Stimulated activated CD4-positive, alpha-beta T cell treated with anti-CD3 and anti-CD28 coated beads, Interleukin-12 subunit alpha, Interleukin-12 subunit beta, amount 100 ng/mL, for 48 hours (primary cell): ENCODE measurements around the gene SCN5A.

ENCODE experiments used
- DNase-seq, 3 donors: peaks; one replicate each; pipeline ENCODE4 v3.0.0-alpha.2; 2020; ENCODE audit warnings: low read depth in 2 of 3, low spot score in 1 of 3

Gene SCN5A

DNA sequence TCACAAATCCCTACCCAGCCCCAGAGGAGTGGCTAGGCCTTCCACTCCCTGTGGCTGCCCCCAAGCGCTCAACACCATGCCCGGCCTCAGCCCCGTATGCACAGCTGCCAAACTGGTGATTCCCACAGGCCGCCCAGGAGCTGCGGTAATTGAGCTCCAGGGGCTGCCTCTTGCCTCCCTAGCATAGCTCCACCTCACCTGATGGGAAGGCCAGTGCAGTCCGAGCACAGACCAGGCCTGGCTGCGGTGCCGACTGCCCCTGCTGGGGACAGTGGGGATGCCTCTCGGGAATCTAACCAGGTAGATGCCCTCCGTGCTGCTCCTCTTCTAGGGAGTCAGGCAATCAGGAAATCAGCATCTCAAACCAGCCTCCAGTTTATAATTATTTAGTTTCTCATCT lies 25.9 kb downstream of the SCN5A start:
- no peak for DNase-seq

- no peak for DNase-seq
These were observed 27.2 kb downstream of the SCN5A start for GRCh38 chr3:38622336-38622735.

- no peak for DNase-seq
These were observed 29.3 kb downstream of the SCN5A start for GRCh38 chr3:38620236-38620635.

- DNase-seq: no peak
These were observed 31.1 kb downstream of the SCN5A start for GRCh38 chr3:38618343-38618742.

DNA sequence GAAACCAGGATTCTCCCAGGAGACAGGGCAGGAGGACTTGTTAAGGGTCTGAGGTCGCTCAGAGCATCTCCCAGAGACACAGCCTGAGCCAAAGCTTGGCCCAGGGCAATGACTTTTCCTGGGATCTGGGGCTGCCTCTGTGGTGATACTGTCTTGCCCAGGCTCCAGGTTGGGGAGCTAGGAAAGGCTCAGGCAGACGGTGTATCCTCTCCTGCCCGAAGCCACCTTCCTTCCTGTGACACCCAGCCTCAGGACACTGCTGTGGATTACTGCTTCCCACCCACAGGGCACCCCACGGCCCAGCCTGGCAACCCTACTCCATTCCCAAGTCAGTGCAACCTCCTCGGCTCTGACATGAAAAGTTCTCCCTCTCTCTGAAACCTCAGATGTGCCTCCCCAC lies 31.9 kb downstream of the SCN5A start:
- no peak for DNase-seq

DNA sequence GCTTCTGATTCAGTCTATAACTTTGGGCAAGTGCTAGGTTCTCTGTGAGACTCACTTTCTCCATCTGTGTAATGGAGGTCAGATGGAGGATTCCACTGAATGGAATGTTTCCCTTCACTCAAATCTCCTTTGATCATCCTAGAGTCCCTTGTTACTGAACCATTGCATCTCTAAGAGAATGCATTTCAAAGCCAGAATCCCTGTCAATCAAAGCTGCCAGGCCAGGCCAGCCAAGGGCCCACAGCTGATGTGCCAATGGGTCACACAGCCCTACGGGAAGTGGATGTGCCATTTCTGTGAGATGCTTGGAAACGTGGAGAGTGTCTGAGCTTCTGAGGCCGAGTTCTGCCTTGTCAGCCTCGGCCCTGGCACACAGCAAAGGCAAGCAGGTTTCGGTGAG lies 32.4 kb downstream of the SCN5A start:
- DNase-seq: no peak

DNA sequence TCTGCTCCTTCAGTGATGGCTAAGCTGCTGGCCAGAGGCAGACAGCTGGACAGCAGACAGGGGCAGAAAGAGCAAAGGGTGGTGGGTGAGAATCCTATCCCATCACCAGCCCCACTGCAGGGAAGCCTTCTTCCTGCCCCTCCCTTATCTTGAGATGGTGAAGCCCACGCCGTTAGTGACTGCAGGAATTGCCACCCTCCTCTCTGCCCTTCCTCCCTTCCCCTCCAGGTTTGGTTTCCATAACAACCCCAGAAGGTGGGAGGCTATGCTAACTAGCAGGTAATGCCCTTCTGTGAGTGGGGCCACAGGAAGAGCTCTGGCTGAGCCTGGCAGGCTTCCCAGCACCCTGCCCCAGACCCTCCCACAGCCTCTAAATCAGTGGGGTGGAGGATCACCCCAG lies 32.8 kb downstream of the SCN5A start:
- no peak for DNase-seq

DNA sequence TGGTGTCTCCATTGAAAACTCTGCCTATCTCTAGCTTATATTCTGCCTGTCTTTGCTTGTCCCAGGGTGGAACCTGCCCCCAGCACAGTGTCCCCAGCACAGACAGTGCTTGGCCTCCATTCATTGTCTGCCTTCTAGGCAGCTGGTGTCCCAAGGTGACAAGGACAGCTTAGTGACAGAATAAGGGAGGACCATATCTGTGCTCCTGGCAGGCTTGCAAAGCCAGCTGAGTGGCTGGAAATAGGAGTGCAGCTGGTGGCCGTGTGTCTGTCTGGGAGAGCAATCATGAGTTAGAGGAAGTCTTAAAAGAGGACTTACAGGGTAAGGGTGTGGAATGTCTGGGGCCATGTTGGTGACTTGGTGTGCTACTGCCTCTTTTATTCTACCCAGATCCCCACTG lies 33.4 kb downstream of the SCN5A start:
- DNase-seq: no peak

- DNase-seq: no peak
These were observed 34.7 kb downstream of the SCN5A start for GRCh38 chr3:38614651-38615352.

DNA sequence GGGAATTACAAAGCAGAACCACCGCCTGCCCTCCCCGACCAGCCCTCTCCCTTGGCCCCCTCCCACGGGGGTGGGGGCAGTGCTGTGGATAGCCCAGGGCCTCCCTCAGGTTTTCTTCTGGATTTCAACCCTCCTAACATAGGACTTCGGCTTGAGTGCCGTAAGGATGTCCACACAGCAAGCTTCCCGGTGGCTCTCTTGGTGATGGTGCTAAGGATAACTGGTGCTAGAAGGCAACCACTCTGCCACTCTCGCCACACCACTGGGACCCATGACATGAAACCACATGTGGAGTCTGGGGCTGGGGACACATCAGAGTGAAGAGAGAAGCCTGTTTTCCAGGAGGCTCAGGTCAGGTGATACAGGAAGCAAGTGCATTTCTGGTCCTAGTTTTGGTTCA lies 35.4 kb downstream of the SCN5A start:
- DNase-seq: no peak

GRCh38 chr3:38613426-38613825 lies 36.1 kb downstream of the SCN5A start:
- no peak for DNase-seq

DNA sequence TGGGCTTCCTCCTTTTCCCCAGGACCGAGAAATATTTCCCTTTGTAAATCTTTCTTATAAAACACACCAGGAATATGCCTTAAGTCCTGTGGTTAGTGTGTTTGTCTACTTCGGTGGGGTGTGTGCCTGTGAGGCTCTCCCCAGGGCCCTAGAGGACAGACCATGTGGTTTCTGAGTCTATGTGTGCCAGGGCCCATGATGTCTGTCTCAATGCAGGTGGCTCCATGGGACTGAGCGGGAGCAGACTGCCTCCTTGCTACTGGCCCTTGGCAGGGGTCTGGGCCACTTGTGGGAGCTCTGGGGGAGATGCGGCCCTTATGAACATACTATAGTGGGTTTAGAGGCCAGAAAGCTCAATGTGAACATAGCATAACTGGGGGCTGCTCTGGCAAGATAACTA lies 37.6 kb downstream of the SCN5A start:
- no peak for DNase-seq

DNA sequence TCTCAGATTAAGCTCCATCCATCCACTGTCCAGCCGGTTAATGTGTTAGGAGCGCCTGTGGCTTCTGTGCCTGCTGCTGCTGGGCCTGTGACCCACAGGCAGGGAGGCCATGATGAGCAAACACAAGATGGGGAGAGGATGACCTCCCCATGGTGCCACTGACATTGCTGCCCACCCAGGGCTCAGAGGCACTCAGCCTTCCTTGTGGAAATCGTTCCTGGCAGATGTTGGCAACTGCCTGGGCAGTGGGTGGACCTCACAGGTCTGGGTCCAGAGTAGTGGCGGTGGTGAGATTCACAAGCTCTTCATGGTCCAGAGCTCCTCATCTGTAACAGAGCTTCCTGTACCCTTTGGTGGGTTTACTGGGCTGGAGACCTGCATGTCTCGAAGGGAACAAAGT lies 38.6 kb downstream of the SCN5A start:
- DNase-seq: no peak

DNA sequence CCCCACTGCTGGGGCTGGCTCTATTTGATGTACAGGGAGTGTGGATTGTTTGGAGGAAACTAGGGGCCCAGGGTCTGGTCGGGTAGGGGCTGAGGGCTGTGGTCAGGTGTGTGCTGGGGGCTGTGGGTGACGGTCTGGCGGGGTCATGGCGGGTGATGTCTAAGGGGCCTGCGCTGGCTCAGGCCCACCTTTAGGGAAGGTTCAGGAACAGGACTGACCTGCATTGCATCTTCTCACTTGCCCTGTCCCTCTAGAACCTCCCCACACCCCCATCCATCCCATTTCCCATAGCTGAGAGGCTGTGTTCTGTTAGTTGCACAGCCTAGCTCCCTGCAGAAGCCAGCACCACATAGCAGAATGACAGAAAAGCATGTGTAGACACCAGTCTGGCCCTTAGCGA lies 39.1 kb downstream of the SCN5A start:
- no peak for DNase-seq

GRCh38 chr3:38609386-38610111 lies 39.9 kb downstream of the SCN5A start:
- DNase-seq: no peak

GRCh38 chr3:38608961-38609360 lies 40.5 kb downstream of the SCN5A start:
- DNase-seq: no peak

GRCh38 chr3:38608086-38608775 lies 41.3 kb downstream of the SCN5A start:
- no peak for DNase-seq

GRCh38 chr3:38606561-38606960 lies 42.9 kb downstream of the SCN5A start:
- no peak for DNase-seq

GRCh38 chr3:38605981-38606380 lies 43.5 kb downstream of the SCN5A start:
- no peak for DNase-seq

- DNase-seq: no peak
These were observed 45.2 kb downstream of the SCN5A start for GRCh38 chr3:38604246-38604645.

DNA sequence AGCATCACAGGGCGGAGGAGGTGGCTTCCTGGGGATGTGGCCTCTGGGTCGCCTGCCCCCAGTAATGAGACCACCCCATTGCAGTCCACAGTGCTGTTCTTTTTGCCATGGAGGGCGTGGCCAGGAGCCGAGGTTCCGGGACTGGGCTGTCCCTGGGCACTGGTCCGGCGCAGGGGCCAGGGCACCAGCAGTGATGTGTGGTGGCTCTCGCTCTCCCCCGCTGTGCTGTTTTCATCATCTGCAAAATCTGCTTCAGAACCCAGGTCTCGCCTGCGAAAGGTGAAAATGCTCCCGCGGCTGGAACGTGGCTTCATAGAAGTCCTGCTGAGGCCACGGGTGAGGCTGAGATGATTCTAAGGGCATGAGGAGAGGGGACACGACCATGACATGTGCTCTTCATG lies 45.8 kb downstream of the SCN5A start:
- no peak for DNase-seq

- no peak for DNase-seq
These were observed 46.8 kb downstream of the SCN5A start for GRCh38 chr3:38602576-38603250.
